Peyer's patch (tissue), 4 donors: Measurements from ENCODE around the gene GNGT1.

Experiments used
- POLR2A ChIP-seq, 2 donors: fragments of 450-650 bp; IDR thresholded peaks; one replicate each; pipeline ENCODE4 v1.5.1; 2017; ENCODE audit warnings: antibody characterized with exemption in 2 of 2, mild to moderate bottlenecking in 2 of 2, moderate library complexity in 2 of 2
- TF ChIP-seq, protein P1 (sequence below), 6 experiments: fragments of 450-650 bp in 4 of 6; fragments of 200-600 bp in 2 of 6; sonication (generic) in 1 of 6; IDR thresholded peaks; one replicate each; pipeline ENCODE4 v1.5.1; 2017 to 2019; ENCODE audit warnings: antibody characterized with exemption in 6 of 6, mild to moderate bottlenecking in 3 of 6, moderate library complexity in 1 of 6

DNA sequence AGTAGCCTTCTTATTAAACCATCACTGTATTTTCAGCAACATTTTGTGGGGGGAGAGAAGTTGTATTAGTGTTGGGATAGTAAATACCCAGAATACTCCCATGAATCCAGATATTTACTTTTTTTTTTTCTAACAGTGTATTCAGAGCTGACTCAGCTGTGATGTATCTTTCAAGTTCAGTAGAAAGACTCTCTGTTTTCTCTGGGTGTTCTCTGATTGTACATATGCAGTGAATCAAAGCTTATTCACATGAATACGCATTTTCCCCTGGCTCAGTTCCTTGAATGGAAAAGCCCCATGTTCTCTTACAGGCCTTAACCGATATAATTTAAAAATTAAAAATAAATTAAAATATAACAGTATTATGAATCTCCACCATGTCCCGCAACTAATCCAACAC is 17.1 kb upstream of the GNGT1 start:
- TF ChIP-seq, protein P1, sequence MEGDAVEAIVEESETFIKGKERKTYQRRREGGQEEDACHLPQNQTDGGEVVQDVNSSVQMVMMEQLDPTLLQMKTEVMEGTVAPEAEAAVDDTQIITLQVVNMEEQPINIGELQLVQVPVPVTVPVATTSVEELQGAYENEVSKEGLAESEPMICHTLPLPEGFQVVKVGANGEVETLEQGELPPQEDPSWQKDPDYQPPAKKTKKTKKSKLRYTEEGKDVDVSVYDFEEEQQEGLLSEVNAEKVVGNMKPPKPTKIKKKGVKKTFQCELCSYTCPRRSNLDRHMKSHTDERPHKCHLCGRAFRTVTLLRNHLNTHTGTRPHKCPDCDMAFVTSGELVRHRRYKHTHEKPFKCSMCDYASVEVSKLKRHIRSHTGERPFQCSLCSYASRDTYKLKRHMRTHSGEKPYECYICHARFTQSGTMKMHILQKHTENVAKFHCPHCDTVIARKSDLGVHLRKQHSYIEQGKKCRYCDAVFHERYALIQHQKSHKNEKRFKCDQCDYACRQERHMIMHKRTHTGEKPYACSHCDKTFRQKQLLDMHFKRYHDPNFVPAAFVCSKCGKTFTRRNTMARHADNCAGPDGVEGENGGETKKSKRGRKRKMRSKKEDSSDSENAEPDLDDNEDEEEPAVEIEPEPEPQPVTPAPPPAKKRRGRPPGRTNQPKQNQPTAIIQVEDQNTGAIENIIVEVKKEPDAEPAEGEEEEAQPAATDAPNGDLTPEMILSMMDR (IDR thresholded peaks at IDR 0.05) = no peak
- TF ChIP-seq POLR2A (IDR thresholded peaks at IDR 0.05) = no peak
